ENCODE measurements around the gene SLC27A5.

SLC27A5 gene

GRCh38 chr19:58479303-58479702, 32.5 kb downstream of the SLC27A5 start:
- DNase-seq (ENCODE audit: extremely low spot score), result no peak
- CTCF ChIA-PET, result interaction anchor here (1.1 kb wide), 1 partner anchor 40 kb away, joined by 3 read pairs; the partner anchor contains the start of gene ZBTB45
- TF ChIP-seq L3MBTL2 (conservative IDR thresholded peaks at IDR 0.05) (no peak), FOXM1 (IDR thresholded peaks at IDR 0.05; ENCODE audit: borderline replicate concordance) (no peak), ZNF384 (IDR thresholded peaks at IDR 0.05) (no peak), NFRKB (IDR thresholded peaks at IDR 0.05) (no peak), ARNT (IDR thresholded peaks at IDR 0.05) (no peak), ELF4 (IDR thresholded peaks at IDR 0.05) (no peak), PKNOX1 (IDR thresholded peaks at IDR 0.05) (no peak)
- POLR2A ChIA-PET, result interaction anchor here (1.4 kb wide), 1 partner anchor 117 kb away, joined by 4 read pairs; the partner anchor contains the start of gene ZNF497

GRCh38 chr19:58477871-58478270, 33.9 kb downstream of the SLC27A5 start:
- TF ChIP-seq LEF1 (IDR thresholded peaks at IDR 0.05; ENCODE audit: borderline replicate concordance) (no peak), FOXA1 (IDR thresholded peaks at IDR 0.05) (no peak), CTBP1 (IDR thresholded peaks at IDR 0.05; ENCODE audit: borderline replicate concordance) (no peak), TARDBP (IDR thresholded peaks at IDR 0.05) (no peak), PKNOX1 (IDR thresholded peaks at IDR 0.05) (no peak), ARNT (IDR thresholded peaks at IDR 0.05) (no peak), SP1 (IDR thresholded peaks at IDR 0.05) (no peak), FOXM1 (IDR thresholded peaks at IDR 0.05; ENCODE audit: borderline replicate concordance) (no peak), NFRKB (IDR thresholded peaks at IDR 0.05) (no peak)
- DNase-seq (ENCODE audit: extremely low spot score), result no peak
- CTCF ChIA-PET, result interaction anchor here (1.1 kb wide), 1 partner anchor 41 kb away, joined by 3 read pairs; the partner anchor contains the start of gene ZBTB45
- POLR2A ChIA-PET, result no interaction called here

GRCh38 chr19:58477130-58477529, 34.7 kb downstream of the SLC27A5 start:
- POLR2A ChIA-PET, result interaction anchor here (0.9 to 2.5 kb wide), 2 partner anchors 42 to 150 kb away, joined by 3 to 14 read pairs; partner anchors contain the start of genes ZBTB45 and ZSCAN22
- CTCF ChIA-PET, result no interaction called here
- no peak for TF ChIP-seq SUZ12 (IDR thresholded peaks at IDR 0.05)
- TF ChIP-seq ELF4 (IDR thresholded peaks at IDR 0.05), result no peak
- no peak for TF ChIP-seq FOXK2 (IDR thresholded peaks at IDR 0.05)
- TF ChIP-seq ARNT (IDR thresholded peaks at IDR 0.05), result no peak
- no peak for TF ChIP-seq SP1 (IDR thresholded peaks at IDR 0.05)
- no peak for TF ChIP-seq BHLHE40 (IDR thresholded peaks at IDR 0.05; ENCODE audit: borderline replicate concordance)
- TF ChIP-seq ZNF384 (IDR thresholded peaks at IDR 0.05), result no peak
- no peak for TF ChIP-seq FOXM1 (IDR thresholded peaks at IDR 0.05; ENCODE audit: borderline replicate concordance)
- TF ChIP-seq HDGF (IDR thresholded peaks at IDR 0.05; ENCODE audit: borderline replicate concordance), result no peak
- TF ChIP-seq TARDBP (IDR thresholded peaks at IDR 0.05), result no peak
- no peak for TF ChIP-seq FOXA1 (IDR thresholded peaks at IDR 0.05)
- no peak for TF ChIP-seq NFRKB (IDR thresholded peaks at IDR 0.05)
- TF ChIP-seq PKNOX1 (IDR thresholded peaks at IDR 0.05), result no peak
- TF ChIP-seq LEF1 (IDR thresholded peaks at IDR 0.05; ENCODE audit: borderline replicate concordance), result no peak
- DNase-seq (ENCODE audit: extremely low spot score), result no peak

GRCh38 chr19:58476498-58477015, 35.2 kb downstream of the SLC27A5 start:
- no peak for TF ChIP-seq SUZ12 (IDR thresholded peaks at IDR 0.05)
- TF ChIP-seq ELF4 (IDR thresholded peaks at IDR 0.05), result no peak
- TF ChIP-seq ZNF384 (IDR thresholded peaks at IDR 0.05), result no peak
- TF ChIP-seq L3MBTL2 (conservative IDR thresholded peaks at IDR 0.05), result peak; percentile 42; the same call in 1 of the 2 replicates
- TF ChIP-seq FOXM1 (IDR thresholded peaks at IDR 0.05; ENCODE audit: borderline replicate concordance), result no peak
- CTCF ChIA-PET, result no interaction called here
- POLR2A ChIA-PET, result interaction anchor here (0.9 to 2.5 kb wide), 4 partner anchors 10 to 150 kb away, joined by 3 to 14 read pairs (median 4); partner anchors contain the start of genes ZBTB45, ZNF324, ZNF324B and ZSCAN22
- DNase-seq (ENCODE audit: extremely low spot score), result no peak

DNA sequence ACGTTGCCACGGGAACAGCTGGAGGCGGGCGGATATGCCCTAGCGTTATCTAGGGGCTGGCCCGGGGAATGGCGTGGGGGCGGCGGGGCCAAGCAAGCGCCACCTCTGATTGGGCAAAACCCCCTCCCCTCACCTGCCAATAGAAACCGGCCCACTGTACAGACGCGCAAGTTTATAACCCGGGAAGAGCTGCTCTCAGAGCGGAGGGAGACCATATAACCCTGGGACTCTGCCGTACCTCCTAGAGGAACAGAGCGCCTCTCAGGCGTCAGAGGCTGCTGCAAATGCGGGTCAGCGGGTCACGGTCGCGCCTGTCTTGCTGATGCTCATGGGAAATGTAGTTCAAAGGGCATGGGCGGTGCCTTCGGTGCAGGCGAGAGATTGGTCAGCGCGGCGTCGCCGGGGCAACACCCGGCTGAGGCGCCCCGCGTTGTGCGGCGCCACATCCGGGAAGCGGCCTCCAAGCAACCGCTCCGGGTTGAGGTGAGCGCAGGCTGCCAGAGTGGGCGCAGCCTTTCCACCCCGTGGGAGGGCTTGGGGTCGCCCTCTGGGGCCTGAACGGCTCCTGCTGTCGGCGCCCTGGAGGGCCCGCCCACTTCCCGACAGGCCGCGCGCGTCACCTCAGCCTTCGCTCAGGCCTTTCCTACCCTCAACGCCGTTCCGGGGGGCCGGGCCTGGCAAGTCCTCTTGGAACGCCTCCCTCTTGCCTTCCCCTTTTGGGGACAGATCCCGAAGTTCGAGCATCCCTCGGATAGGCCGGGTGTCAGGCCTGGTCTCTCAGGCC, 35.9 kb downstream of the SLC27A5 start, which contains the start of gene ZNF446:
Gene ZNF446, plus strand, starts transcription at position 639 of the 784 bp plus-strand sequence. CDS start 867 bp downstream, outside the sequence.
- DNase-seq (ENCODE audit: extremely low spot score), result peak; percentile 92
- ChIA-PET POLR2A (interaction anchor here (1.2 to 2.5 kb wide), 5 partner anchors 10 to 67 kb away, joined by 3 to 14 read pairs (median 5); partner anchors contain the start of genes ZBTB45, ZNF324, ZNF324B and ZNF584), CTCF (no interaction called here)
- TF ChIP-seq LEF1 (IDR thresholded peaks at IDR 0.05; ENCODE audit: borderline replicate concordance) (no peak), CTBP1 (IDR thresholded peaks at IDR 0.05; ENCODE audit: borderline replicate concordance) (no peak), FOXM1 (IDR thresholded peaks at IDR 0.05; ENCODE audit: borderline replicate concordance) (no peak), NFRKB (IDR thresholded peaks at IDR 0.05) (no peak), ELF4 (IDR thresholded peaks at IDR 0.05) (peak; percentile 6; the same call in 1 of the 2 replicates), BHLHE40 (IDR thresholded peaks at IDR 0.05; ENCODE audit: borderline replicate concordance) (no peak)

All from HEK293T (cell line).